Breast epithelium (tissue), 3 donors: ENCODE data around the gene GGN.

Experiments
- CTCF ChIP-seq, 3 donors: fragments of 450-650 bp; IDR thresholded peaks; one replicate each; pipeline ENCODE4 v1.5.1; 2016 to 2017; ENCODE audit warnings: antibody characterized with exemption in 3 of 3, mild to moderate bottlenecking in 3 of 3, moderate library complexity in 3 of 3
- POLR2A ChIP-seq: fragments of 450-650 bp; IDR thresholded peaks from one replicate; pipeline ENCODE4 v1.6.1; 2016; ENCODE audit warnings: antibody characterized with exemption, mild to moderate bottlenecking, moderate library complexity

- no peak for TF ChIP-seq CTCF (IDR thresholded peaks at IDR 0.05)
- TF ChIP-seq POLR2A = no peak
Measured at GRCh38 chr19:38337360-38337653, 50.5 kb downstream of the GGN start.
